HG02840 (cell line): ENCODE results near the gene DNER.
A peak's percentile ranks its signal among the peaks of the same experiment; 100 is the strongest.
"Not testable (repeated sequence)": the region's sequence is repeated elsewhere in the genome, so short reads cannot be mapped to it uniquely, and the experiment has no call there.

Source experiments
- ATAC-seq: cut with Tn5 transposase; IDR thresholded peaks from one replicate; pipeline ENCODE4 v1.9.1; 2021; ENCODE audit warnings: mild to moderate bottlenecking, moderate library complexity, moderate number of reproducible peaks; ENCODE audit not compliant: unreplicated experiment, low FRiP score

DNER gene

DNA sequence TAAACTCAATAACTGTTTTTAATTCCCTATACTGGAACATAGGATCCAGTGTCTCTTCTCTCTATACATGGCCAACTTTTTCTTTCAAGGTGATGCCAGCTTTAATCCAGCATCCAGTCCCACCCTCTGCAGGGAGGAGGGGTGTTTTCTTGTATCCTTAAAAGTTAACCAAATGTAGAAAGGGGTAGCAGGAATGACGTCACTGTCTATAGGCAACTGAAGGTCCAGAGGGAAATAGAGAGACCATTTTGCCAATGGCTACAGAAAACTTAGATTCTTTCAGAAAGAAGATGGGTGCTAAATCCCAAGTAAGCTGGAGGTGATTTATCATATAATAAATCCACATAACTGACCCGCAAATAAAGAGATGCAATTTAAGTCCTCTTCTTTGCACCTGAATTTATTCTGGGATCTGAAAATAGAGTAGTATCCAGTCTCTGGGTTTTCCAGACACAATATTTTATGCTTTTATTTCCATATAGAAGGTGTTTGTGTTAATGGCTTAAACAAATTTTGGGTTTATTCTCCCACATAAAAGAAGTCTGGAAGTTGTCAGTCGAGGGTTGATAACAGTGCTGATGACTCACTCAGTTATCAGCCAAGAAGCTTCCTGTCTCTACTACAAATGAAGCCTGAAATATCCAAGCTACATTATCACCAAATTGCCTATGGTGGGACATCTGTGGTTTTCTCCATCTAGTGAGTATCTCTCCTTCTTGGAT, 5.7 kb upstream of the DNER start:
- no peak for ATAC-seq

DNA sequence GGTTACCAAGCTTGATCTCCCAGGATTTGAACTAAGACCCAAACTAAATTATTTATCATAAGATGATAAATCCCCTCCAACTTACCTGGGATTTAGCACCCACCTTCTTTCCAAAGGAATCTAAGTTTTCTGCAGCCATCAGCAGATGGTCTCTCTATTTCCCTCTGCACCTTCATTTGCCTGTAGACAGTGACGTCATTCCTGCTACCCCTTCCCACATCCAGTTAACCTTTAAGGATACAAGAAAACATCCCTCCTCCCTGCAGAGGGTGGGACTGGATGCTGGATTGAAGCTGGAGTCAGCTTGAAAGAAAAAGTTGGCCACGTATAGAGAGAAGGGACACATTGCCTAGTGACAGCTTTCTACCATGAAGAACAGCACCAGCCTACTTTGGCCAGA, 3.7 kb upstream of the DNER start:
- ATAC-seq, result no peak

DNA sequence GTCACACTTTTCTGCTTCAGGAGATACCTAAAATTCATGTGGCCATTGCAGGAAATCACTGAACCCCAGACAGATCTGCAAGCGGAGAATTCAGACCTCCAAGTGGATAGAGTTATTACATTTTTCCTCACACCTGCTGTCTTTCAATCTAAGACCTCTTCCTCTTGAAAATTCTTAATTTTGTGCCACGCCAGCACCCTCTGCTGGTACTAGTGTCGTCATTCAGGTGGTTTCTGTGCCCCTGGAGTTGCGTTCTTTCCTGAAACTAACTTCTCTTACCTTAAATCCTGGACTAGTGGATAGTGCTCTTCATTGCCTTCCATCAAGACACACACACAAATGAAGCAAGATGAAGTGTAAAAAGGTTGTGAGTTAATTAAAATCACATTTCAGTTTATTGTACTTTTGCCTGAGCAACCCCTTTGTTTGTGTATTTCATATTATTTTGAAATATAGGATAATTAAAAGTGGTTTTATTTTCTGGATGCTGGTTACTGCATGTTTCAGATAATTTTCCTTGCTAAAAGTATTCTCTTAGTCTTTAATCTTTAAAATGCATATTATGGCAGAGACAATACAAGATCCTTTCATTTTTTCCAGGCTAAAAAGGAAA, 1.6 kb upstream of the DNER start:
- no peak for ATAC-seq

DNA sequence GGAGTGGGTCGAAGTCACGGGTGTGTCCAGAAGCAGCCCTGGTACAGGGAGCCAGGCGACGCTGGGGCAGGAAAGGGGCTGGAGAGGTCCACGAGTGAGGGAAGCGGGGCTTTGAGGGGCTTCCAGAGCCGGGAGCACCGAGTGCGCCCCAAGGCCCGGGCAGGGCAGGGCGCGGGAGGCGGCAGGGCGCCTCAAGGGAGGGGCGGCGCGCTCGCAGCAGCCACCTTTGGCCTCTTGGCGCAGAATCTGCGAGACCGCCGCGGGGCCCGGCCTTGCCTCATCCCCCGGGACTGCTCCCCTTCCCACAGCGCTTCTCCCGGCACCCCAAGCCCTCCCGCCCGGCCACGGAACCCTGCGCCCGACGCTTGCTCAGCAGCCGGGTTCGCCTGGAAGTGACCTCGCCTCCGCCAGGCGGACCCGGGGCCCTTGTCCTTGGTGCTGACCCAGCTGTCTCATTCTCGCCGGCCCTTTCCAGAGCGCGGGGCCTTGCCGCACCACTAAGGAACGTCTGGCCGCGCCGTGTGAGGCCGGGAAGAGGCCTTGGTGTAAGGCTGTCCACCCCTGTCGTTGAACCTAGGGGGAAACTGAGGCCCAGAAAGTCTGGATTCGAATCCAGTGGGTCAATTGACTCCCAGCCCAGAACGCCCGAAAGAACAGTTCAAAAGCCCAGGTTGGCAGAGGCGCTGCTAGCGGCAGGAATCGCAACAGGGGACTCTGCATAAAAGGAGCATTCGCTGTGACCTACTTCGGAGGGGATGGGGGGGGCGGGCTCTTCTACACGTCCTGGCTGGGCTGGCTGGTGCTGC, 584 bp upstream of the DNER start:
- ATAC-seq, result peak; percentile 10

DNA sequence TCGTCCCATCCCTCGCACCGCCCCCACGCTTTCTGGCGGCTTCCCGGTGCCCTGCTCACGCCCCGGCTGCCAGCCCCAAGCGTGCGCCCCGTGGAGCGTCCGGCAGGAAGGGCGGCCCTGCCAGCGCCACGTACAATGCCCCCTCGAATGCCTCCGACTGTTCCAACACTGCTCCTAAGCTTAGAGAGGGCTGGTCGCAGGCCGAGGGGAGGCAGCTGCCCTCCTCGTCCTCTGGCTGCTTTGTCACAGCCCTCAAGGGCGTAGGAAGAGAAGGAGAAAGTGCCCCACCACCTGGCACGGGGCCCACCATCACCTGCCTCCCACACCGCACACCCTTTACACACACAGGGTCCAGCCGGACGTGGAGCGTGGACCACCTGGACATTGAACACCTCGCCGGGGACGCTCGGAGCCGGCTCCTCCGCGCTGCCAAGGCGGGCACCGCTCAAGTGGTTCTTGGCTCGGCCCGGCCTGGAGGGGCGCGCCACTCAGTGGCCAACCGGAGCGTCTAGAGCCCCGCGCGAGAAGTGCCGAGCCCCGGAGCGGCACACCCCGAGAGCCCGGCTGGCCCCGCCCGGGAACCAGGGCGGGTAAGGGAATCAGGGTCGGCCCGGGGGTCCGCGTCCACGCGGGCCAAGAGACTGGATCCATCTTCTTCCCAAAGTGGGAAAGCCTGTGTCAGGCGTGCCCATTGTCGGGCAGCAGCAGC, 830 bp downstream of the DNER start:
- no peak for ATAC-seq

DNA sequence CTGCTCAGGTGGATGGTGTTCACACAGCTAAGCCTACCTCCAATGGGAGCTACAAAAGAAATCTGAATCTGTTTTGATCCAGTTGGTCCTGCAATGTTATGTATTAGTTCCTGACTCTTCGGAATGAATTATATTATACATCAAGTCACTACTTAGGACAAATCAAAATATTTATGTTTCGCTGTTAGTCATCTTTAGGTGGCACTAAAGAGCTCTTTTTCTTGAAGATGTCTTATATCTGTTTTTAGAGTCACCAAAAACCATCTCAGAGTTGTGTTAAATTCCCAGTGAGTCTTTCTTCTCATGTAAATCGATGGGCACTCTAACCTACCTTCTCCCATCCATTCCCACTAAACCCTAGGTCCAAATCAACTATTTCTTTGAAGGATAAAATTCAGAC, 2.2 kb downstream of the DNER start:
- no peak for ATAC-seq

DNA sequence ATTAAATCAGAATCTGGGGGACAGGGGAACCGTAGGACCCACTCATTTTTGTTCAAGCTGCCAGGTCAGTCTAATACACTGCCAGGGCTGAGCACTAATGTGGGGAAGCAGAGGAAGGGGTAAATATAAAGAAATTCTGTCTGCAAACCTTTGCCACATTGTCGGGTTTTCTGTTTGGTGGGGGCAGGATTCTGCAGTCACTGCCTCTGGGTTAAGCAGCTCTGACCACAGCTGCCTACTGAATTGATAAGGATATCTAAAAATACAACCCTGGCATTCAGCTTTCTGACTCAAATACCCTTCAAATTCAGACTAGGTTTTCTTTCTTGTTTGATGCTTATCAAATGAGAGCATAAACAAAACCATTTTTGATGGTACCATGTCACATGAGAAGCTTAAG, 6.0 kb downstream of the DNER start:
- ATAC-seq, result no peak

DNA sequence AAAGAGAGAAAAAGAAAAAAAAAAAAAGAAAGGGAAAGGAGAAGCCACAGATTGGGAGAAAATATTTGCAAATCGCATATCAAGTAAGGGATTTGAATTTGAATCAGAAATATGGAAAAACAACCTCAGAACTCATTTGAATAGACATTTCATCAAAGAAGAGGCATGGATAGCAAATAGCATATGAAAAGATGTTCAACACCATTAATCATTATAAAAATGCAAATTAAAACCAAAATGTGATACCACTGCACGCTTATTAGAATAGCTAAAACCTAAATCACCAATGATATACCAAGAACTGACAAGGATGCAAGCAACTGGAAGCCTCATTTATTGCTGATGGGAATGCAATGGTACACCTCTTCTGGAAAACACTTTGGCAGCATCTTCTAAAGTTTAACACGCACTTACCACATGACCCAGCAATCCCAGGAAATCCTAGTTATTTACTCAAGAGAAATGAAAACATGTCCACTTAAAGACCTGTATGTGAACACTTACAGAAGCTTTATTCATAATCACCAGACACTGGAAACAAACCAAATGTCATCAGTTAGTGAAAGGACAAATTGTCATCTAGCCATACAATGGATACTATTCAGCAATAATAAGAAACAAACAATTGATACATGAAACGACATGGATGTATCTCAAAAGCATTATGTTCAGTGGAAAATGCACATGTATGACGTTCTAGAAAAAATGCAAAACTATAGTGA, 10.3 kb downstream of the DNER start:
- no peak for ATAC-seq

DNA sequence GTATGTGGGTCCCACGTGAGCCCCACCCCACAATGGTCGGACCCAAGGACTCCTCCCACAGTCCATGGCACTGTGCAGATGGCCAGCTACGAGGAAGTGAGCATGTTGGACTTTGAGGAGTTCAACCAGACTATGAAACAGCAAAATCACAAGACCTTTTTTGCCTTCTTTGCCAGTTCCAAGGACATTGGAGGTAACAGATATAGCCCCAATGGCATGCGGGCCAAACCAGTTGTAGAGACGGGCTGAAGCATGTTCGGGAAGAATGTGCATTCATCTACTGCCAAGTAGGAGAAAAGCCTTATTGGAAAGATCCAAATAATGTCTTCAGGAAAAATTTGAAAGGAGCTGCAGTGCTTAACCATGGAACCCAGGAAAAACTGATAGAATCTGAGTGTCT, 12.6 kb downstream of the DNER start:
- ATAC-seq, result no peak

DNA sequence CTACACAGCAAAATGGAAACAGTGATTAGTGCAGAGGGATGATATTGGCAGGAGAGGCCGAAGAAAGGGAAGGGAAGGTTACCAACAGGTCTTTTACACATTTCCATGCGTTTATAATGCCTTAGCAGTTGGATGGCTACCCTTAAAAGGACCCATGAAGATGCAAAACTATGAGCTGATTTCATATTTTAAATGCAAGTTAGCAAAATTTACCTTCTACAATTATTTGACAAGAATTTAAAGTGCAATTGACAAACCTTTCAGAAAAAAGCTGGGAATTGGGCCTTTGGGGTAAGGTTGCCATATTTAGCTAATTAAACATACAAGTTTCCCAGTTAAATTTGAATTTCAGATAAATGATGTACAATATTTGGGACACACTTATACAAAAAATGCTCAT, 13.3 kb downstream of the DNER start:
- ATAC-seq, result no peak

DNA sequence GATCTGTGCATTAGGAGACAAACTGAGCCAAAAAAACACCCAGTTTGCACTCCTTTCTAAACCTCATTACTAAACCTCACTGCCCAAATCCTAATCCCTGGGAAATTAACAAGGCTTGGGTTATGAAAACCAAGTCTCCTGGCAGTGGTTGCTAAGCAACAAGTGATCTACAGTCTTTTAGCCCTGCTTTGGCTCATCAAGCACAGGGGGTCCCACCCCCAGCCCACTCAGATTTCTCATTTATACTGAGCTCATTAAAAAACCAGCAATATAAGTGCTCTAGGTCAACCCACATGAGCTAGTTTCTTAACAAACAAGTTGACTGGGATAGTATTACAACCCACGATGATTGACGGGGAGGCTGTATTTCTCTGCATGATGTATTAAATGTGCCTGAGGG, 18.4 kb downstream of the DNER start:
- no peak for ATAC-seq

DNA sequence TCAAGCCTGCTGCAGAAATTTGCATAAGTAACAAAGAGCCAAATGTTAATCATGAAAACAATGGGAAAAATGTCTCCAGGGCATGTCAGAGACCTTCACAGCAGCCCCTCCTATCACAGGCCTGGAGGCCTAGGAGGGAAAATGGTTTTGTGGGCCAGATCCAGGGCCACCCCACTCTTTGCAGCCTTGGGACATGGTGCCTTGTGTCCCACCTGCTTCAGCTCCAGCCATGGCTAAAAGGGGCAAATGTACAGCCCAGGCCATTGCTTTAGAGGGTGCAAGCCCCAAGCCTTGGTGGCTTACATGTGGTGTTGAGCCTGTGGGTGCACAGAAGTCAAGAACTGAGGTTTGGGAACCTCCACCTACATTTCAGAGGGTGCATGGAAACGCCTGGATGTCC, 20.5 kb downstream of the DNER start:
- ATAC-seq, result not testable (repeated sequence)

DNA sequence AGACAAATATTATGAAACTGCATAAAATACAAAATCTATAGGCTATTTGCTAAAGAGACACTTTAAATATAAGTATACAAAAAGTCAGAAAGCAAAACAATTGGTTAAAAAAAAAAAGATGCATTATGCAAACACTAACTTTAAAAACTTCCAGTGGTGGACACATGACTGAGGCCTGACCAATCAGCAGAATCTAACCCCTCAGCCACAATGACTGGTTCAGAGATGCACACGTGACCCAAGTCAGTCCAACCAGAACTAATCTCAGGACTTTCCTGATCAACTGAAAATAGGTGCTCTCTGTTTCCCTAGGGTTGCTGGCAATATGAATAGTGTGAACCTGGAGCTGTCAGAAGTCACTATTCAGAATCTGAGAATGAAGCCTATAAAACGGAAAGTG, 22.7 kb downstream of the DNER start:
- ATAC-seq, result no peak

DNA sequence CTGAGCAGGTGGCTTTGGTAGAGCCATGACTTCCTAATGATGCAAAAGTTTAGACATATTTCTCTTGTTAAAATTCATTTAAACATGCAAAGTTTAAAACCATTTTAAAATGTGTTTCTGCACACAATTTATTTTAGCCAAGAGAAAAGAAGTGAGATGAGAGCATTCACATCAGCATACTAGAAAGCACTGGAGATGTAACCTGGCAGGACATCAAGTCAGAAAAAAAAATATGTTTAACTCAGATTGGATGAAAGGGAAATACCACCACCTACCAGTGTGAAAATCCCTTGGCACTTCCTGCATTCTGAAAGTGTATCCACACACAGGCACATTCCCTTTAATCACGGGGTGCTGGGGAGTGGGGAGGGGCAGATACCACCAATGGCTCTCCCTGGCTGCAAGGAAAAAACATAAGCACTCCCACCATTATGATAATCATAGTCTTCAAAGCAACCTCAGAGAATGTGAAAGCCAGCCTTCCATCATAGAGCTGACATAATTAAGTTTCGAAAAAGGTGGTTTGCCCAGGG, 25.0 kb downstream of the DNER start:
- ATAC-seq, result no peak

DNA sequence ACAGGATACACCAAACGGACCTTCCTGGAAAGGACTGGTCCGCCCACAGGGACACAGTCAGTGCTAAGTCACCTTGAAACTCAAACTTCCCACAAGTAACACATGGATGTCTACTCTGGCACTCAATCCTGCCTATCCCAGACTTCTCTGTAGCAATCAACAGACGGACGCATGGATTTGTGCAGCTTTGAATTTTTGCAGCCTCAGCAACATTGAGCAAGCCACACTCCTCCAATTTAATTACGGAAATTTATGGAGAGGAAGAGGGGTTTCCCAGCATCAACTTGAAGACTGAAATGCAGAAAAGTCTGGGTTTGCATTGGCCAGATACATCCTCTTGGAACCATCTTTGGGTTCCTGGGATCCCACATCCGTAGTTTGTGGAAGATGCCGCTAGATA, 26.2 kb downstream of the DNER start:
- ATAC-seq, result no peak

DNA sequence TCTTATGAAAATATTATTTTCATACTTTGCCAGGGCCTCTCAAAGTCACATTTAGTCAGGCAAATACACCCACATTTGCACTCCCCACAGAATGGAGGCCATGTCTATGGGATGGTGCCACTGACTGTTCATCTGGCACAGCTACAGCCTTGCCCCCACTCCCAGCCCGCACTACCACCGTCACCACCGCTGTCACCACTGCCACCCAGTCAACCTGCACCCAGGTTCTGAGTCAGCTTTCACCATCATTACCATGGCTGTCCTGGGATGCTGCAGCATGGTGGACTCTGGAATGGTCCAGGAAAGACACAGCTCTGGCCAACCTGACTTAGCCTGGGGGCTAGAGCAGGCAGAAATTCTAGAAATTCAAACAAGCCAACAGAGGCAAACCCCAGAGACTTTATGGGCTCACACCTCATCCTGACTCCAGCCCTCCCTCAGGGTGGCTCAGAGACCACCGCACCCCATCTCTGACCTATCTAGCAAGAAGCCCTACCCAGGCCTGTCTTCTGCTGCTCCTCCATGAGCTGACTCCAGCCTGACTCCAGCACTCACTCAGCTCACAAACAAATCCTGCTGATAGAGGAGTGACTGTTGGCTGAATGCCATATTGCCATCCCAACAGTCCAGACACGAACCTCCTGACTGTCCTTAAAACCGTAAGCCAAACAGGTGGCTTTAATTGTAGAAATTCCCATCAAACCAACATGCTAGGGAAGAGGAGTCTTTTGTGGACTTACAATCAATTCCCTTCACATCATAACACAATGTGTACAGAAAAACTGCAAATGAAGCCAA, 28.0 kb downstream of the DNER start:
- no peak for ATAC-seq

DNA sequence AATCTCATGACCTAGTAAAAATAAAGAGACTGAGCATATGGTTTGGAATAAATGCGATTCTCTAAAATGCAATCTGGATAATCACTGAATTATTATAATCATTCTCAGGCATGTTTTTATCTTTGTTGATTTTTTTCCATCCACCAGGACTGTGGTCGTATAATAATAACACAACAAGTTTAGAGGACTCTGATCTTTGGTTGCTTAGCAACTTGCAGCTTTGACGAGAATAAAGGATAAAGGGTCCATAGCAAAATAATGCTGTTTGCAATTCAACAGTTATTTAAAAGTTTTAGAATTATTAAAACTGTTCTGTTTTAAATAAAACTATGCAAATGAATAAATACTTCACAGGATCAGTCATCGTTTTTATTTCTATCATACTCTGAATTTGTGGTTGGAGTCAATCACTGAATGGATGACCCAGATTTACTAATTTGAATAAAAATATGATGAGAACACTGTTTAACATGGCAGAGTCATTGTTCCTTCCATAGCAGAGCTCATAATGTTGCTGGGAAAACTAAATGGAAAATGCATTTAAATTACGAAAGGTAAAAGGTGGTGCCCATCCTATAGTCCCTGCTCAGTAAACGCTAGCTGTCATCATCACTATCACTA, 29.3 kb downstream of the DNER start:
- no peak for ATAC-seq

DNA sequence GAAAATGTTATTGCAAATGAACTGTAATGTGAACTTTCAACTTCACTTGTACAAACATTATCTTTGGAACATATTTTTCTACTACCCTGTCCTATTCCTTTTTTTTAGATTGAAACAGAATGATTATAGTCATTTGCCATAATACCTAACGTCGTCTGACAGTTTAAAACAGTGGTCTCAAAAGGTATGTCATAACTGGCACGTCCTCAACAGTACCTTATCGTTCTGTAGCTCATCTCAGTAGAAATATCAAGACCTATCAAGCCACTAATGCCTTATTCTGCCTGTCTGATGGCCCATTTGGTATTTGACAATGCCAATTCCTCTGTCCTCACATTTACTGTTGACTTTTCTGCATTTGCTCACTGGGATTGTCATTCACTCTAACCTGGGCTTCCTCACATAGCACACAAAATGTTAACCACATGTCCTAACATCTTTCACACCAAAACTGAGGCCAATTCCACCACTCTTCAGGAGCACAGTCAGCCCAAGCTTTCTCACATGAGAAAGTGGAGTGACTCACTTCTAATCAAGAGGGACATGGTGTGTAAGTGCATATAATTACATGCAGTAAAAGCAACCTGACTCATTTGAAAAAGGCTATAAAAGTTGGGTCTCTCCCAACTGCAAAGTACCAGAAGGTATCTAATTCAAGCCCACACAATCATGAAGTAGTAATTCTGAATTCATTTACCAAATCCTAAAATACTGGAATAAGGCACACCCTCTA, 34.8 kb downstream of the DNER start:
- ATAC-seq, result no peak
